HUES48 (cell line): ENCODE data around the gene METAP1D.
"Not testable (repeated sequence)": the region's sequence is repeated elsewhere in the genome, so short reads cannot be mapped to it uniquely, and the experiment has no call there.

Experiments
- H3K27ac ChIP-seq: one replicate; pipeline ENCODE4 v1.7.0; 2013; ENCODE audit warnings: low read depth, low read length, inconsistent platforms
- H3K27me3 ChIP-seq: 2 replicates; pipeline ENCODE4 v1.6.1; 2013; ENCODE audit warnings: mild to moderate bottlenecking, low read length; ENCODE audit not compliant: control insufficient read depth, insufficient read depth
- H3K36me3 ChIP-seq: 2 replicates; pipeline ENCODE4 v1.6.1; 2013; ENCODE audit warnings: low read length; ENCODE audit not compliant: control insufficient read depth, insufficient read depth
- H3K4me1 ChIP-seq: 2 replicates; pipeline ENCODE4 v1.6.1; 2013; ENCODE audit warnings: mild to moderate bottlenecking, low read length; ENCODE audit not compliant: control insufficient read depth, insufficient read depth
- H3K4me3 ChIP-seq: 2 replicates; pipeline ENCODE4 v1.5.1; 2013; ENCODE audit warnings: mild to moderate bottlenecking, low read depth, low read length
- H3K9ac ChIP-seq: 2 replicates; pipeline ENCODE4 v1.6.1; 2013; ENCODE audit warnings: mild to moderate bottlenecking, low read depth, low read length, moderate library complexity
- H3K9me3 ChIP-seq: 2 replicates; pipeline ENCODE4 v1.6.1; 2013; ENCODE audit warnings: low read length; ENCODE audit not compliant: control insufficient read depth, insufficient read depth

The METAP1D gene

GRCh38 chr2:172049567-172050120 lies 49.9 kb downstream of the METAP1D start:
- H3K9me3 ChIP-seq: no peaks in the 10 kb centered on the region
- H3K36me3 ChIP-seq: no peaks in the 10 kb centered on the region
- no peaks in the 10 kb centered on the region for H3K27me3 ChIP-seq
- H3K4me1 ChIP-seq: peaks cover 9% of the 10 kb centered on the region; the same call in 1 of the 2 replicates
- no peak overlapping the region for H3K9ac ChIP-seq
- no peak overlapping the region for H3K4me3 ChIP-seq
- no peak overlapping the region for H3K27ac ChIP-seq

GRCh38 chr2:172050479-172051125 lies 50.8 kb downstream of the METAP1D start:
- Histone ChIP-seq H3K9ac (no peak overlapping the region), H3K27ac (no peak overlapping the region), H3K36me3 (no peaks in the 10 kb centered on the region), H3K9me3 (no peaks in the 10 kb centered on the region), H3K27me3 (no peaks in the 10 kb centered on the region), H3K4me1 (peaks cover 9% of the 10 kb centered on the region; the same call in 1 of the 2 replicates), H3K4me3 (no peak overlapping the region)

GRCh38 chr2:172052000-172052983 lies 52.5 kb downstream of the METAP1D start:
- Histone ChIP-seq H3K36me3 (no peaks in the 10 kb centered on the region), H3K4me3 (no peak overlapping the region), H3K27ac (no peak overlapping the region), H3K9me3 (no peaks in the 10 kb centered on the region), H3K4me1 (peaks cover 9% of the 10 kb centered on the region; the same call in 1 of the 2 replicates), H3K9ac (no peak overlapping the region), H3K27me3 (no peaks in the 10 kb centered on the region)

- Histone ChIP-seq H3K4me3 (no peak overlapping the region), H3K9ac (no peak overlapping the region), H3K9me3 (no peaks in the 10 kb centered on the region), H3K36me3 (no peaks in the 10 kb centered on the region), H3K27ac (no peak overlapping the region), H3K4me1 (peaks cover under 1% of the 10 kb centered on the region; the same call in 1 of the 2 replicates), H3K27me3 (no peaks in the 10 kb centered on the region)
Measured at GRCh38 chr2:172053486-172053885, 53.7 kb downstream of the METAP1D start.

- Histone ChIP-seq H3K4me3 (no peak overlapping the region), H3K27me3 (no peaks in the 10 kb centered on the region), H3K27ac (no peak overlapping the region), H3K36me3 (no peaks in the 10 kb centered on the region), H3K9me3 (no peaks in the 10 kb centered on the region), H3K4me1 (no peaks in the 10 kb centered on the region; the same call in 1 of the 2 replicates), H3K9ac (no peak overlapping the region)
Measured at GRCh38 chr2:172056293-172056692, 56.5 kb downstream of the METAP1D start.

GRCh38 chr2:172058660-172059059 lies 58.9 kb downstream of the METAP1D start:
- no peak overlapping the region for H3K9ac ChIP-seq
- no peak overlapping the region for H3K4me3 ChIP-seq
- H3K27ac ChIP-seq: no peak overlapping the region
- no peaks in the 10 kb centered on the region for H3K9me3 ChIP-seq
- H3K27me3 ChIP-seq: no peaks in the 10 kb centered on the region
- no peaks in the 10 kb centered on the region for H3K36me3 ChIP-seq
- H3K4me1 ChIP-seq: no peaks in the 10 kb centered on the region; the same call in 1 of the 2 replicates

- not testable (repeated sequence) for H3K4me1 ChIP-seq, H3K9me3 ChIP-seq, H3K9ac ChIP-seq, H3K4me3 ChIP-seq, H3K36me3 ChIP-seq, H3K27ac ChIP-seq, H3K27me3 ChIP-seq
Measured at GRCh38 chr2:172060118-172060517, 60.4 kb downstream of the METAP1D start.

- Histone ChIP-seq H3K4me1 (no peaks in the 10 kb centered on the region; the same call in 1 of the 2 replicates), H3K9ac (no peak overlapping the region), H3K36me3 (no peaks in the 10 kb centered on the region), H3K27me3 (no peaks in the 10 kb centered on the region), H3K4me3 (no peak overlapping the region), H3K9me3 (no peaks in the 10 kb centered on the region), H3K27ac (no peak overlapping the region)
Measured at GRCh38 chr2:172062402-172063004, 62.8 kb downstream of the METAP1D start.

GRCh38 chr2:172063446-172063845 lies 63.7 kb downstream of the METAP1D start:
- no peak overlapping the region for H3K27ac ChIP-seq
- no peaks in the 10 kb centered on the region for H3K36me3 ChIP-seq
- H3K9me3 ChIP-seq: no peaks in the 10 kb centered on the region
- H3K4me3 ChIP-seq: no peak overlapping the region
- H3K27me3 ChIP-seq: no peaks in the 10 kb centered on the region
- H3K9ac ChIP-seq: no peak overlapping the region
- H3K4me1 ChIP-seq: no peaks in the 10 kb centered on the region; the same call in 1 of the 2 replicates

- Histone ChIP-seq H3K4me1 (no peaks in the 10 kb centered on the region; the same call in 1 of the 2 replicates), H3K4me3 (no peak overlapping the region), H3K9me3 (no peaks in the 10 kb centered on the region), H3K27ac (no peak overlapping the region), H3K9ac (no peak overlapping the region), H3K27me3 (no peaks in the 10 kb centered on the region), H3K36me3 (no peaks in the 10 kb centered on the region)
Measured at GRCh38 chr2:172065111-172065510, 65.4 kb downstream of the METAP1D start.
